Common myeloid progenitor, CD34-positive (primary cell): ENCODE results near the gene ANKRD11.
A peak's percentile ranks its signal among the peaks of the same experiment; 100 is the strongest.

Experiments used
- CTCF ChIA-PET: fragments of 350-600 bp; sonication (Branson Sonifier 250); formaldehyde crosslinking; loops from one replicate; lab custom pipeline; 2021; ENCODE audit warnings: antibody characterized with exemption; lab: Charles Lee
- POLR2A ChIA-PET: fragments of 350-600 bp; sonication (Branson Sonifier 250); formaldehyde crosslinking; loops from one replicate; lab custom pipeline; 2021; ENCODE audit warnings: antibody characterized with exemption; lab: Charles Lee
- DNase-seq, 3 donors: peaks; one replicate each; pipeline versions ENCODE4 v3.0.0 to v3.0.0-alpha.2; 2013
- H3K27ac ChIP-seq, 2 experiments: 1 replicate in 1 of 2; 2 replicates in 1 of 2; pipeline ENCODE4 v1.7.0; 2013; ENCODE audit warnings: inconsistent platforms in 2 of 2, low read length in 2 of 2, mild to moderate bottlenecking in 2 of 2, low read depth in 1 of 2, moderate library complexity in 1 of 2; ENCODE audit not compliant: severe bottlenecking in 2 of 2, insufficient read depth in 1 of 2, poor library complexity in 1 of 2
- H3K27me3 ChIP-seq, 5 experiments: replicated peaks in 2 of 5; 1 replicate in 3 of 5; 2 replicates in 2 of 5; pipeline versions ENCODE4 v1.6.1 to v1.7.0; 2013; ENCODE audit warnings: low read length in 4 of 5, mild to moderate bottlenecking in 2 of 5, moderate library complexity in 2 of 5, inconsistent platforms in 1 of 5; ENCODE audit not compliant: insufficient read depth in 5 of 5, control insufficient read depth in 4 of 5
- H3K36me3 ChIP-seq, 4 experiments: 1 replicate in 2 of 4; 2 replicates in 2 of 4; pipeline versions ENCODE4 v1.6.1 to v1.7.0; 2013; ENCODE audit warnings: low read length in 3 of 4, control low read depth in 1 of 4, mild to moderate bottlenecking in 1 of 4; ENCODE audit not compliant: control insufficient read depth in 4 of 4, insufficient read depth in 4 of 4
- H3K4me1 ChIP-seq, 4 experiments: 1 replicate in 3 of 4; 2 replicates in 1 of 4; pipeline versions ENCODE4 v1.6.1 to v1.7.1; 2013; ENCODE audit warnings: low read length in 3 of 4, mild to moderate bottlenecking in 3 of 4, control low read depth in 1 of 4, inconsistent platforms in 1 of 4, moderate library complexity in 1 of 4; ENCODE audit not compliant: control insufficient read depth in 4 of 4, insufficient read depth in 4 of 4; ENCODE audit errors: control extremely low read depth in 1 of 4
- H3K4me3 ChIP-seq, 7 experiments: 1 replicate in 4 of 7; 2 replicates in 3 of 7; pipeline versions ENCODE4 v1.5.1 to v1.7.0; 2013; ENCODE audit warnings: mild to moderate bottlenecking in 7 of 7, low read length in 6 of 7, moderate library complexity in 6 of 7, inconsistent platforms in 2 of 7, low read depth in 2 of 7, control low read depth in 1 of 7; ENCODE audit not compliant: insufficient read depth in 4 of 7, control insufficient read depth in 1 of 7; ENCODE audit errors: extremely low read depth in 1 of 7
- H3K9me3 ChIP-seq, 5 experiments: 1 replicate in 4 of 5; 2 replicates in 1 of 5; pipeline versions ENCODE4 v1.6.1 to v1.7.1; 2013; ENCODE audit warnings: low read length in 4 of 5, mild to moderate bottlenecking in 2 of 5, inconsistent platforms in 1 of 5, low read depth in 1 of 5, moderate library complexity in 1 of 5; ENCODE audit not compliant: control insufficient read depth in 4 of 5, insufficient read depth in 2 of 5; ENCODE audit errors: control extremely low read depth in 1 of 5
- WGBS: methylation state at CpG from one replicate; pipeline ENCODE4 v1.1.5; 2013; ENCODE audit not compliant: insufficient coverage; 5-methylcytosine and 5-hydroxymethylcytosine counted together

Gene ANKRD11

GRCh38 chr16:89443727-89444084 is 46.7 kb downstream of the ANKRD11 start:
- peaks cover 34 to 91% (median 79%) of the 10 kb centered on the region in 4 experiments for H3K4me1 ChIP-seq
- ChIA-PET CTCF (interaction anchor here (1.4 to 2.7 kb wide), 2 partner anchors 8 to 11 kb away, joined by 4 to 8 read pairs; no protein-coding TSS in a partner anchor), POLR2A (no interaction called here)
- peak in 2 of 3 donors; percentile 27 to 44 for DNase-seq
- peak overlapping the region in 5 of 7 experiments; percentile 5 to 62 (median 24) for H3K4me3 ChIP-seq
- no peaks in the 10 kb centered on the region for H3K9me3 ChIP-seq
- 13% methylated on average over 7 of the region's 8 CpGs for WGBS
- H3K36me3 ChIP-seq: no peaks in the 10 kb centered on the region
- peak overlapping the region in 1 of 2 experiments; percentile 59 for H3K27ac ChIP-seq
- no peaks in the 10 kb centered on the region for H3K27me3 ChIP-seq

- H3K9me3 ChIP-seq: no peaks in the 10 kb centered on the region
- no peak overlapping the region for H3K27ac ChIP-seq
- peak overlapping the region in 2 of 7 experiments; percentile 24 to 62 for H3K4me3 ChIP-seq
- ChIA-PET POLR2A (no interaction called here), CTCF (interaction anchor here (2.7 kb wide), 1 partner anchor 8 kb away, joined by 8 read pairs; no protein-coding TSS in a partner anchor)
- DNase-seq: peak in 2 of 3 donors; percentile 21 to 40
- no peaks in the 10 kb centered on the region for H3K27me3 ChIP-seq
- 81% methylated on average over 11 of the region's 13 CpGs for WGBS
- no peaks in the 10 kb centered on the region for H3K36me3 ChIP-seq
- peaks cover 33 to 89% (median 80%) of the 10 kb centered on the region in 4 experiments for H3K4me1 ChIP-seq
Measured at GRCh38 chr16:89442990-89443726, 47.2 kb downstream of the ANKRD11 start.

DNA sequence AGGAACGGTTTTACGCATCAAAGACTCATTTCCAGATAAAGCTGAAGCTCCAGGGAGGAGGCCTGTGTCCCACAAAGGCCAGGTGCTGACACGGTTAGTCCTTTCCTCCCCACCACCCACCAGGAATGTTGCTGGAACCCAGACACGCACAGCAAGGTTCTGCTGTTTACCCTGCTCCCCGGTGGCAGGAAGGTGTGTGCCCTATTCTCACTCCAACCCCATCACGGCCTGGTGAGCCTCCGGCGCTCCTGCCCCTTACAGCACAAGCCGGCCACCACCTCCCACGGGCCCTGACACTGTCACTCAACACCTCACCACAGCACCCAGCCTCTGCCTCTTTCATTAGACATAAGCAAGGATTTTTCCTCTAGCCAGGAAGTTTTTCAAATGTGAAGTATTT is 47.8 kb downstream of the ANKRD11 start:
- Histone ChIP-seq H3K36me3 (no peaks in the 10 kb centered on the region), H3K27me3 (no peaks in the 10 kb centered on the region), H3K4me1 (peaks cover 31 to 91% (median 80%) of the 10 kb centered on the region in 4 experiments), H3K9me3 (no peaks in the 10 kb centered on the region), H3K27ac (no peak overlapping the region), H3K4me3 (no peak overlapping the region)
- CTCF ChIA-PET: interaction anchor here (0.5 to 2.7 kb wide), 3 partner anchors 7 to 10 kb away, joined by 3 to 8 read pairs (median 4); no protein-coding TSS in a partner anchor
- 81% methylated on average over 7 of the region's 10 CpGs for WGBS
- POLR2A ChIA-PET: interaction anchor here (0.8 kb wide), 1 partner anchor 46 kb away, joined by 3 read pairs; no protein-coding TSS in a partner anchor
- DNase-seq: no peak

DNA sequence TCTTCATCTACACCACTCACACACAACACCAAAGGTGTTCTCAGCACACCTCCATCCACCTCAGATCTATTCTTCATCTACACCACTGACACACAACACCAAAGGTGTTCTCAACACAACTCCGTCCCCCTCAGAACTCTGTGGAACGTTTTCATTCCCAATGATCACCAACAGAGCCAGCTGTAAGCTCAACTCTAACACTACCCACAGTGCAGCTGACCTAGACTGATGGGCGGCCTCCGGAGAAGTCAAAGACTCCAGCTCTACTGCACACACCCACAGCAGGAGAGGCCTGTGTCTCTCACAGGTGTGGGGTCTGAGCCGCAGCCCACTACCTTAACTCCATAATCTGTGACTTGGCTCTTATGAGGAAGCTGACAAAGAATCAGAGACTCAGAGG is 50.7 kb downstream of the ANKRD11 start:
- 91% methylated on average over 5 of the region's 5 CpGs for WGBS
- no peak overlapping the region for H3K27ac ChIP-seq
- H3K27me3 ChIP-seq: no peaks in the 10 kb centered on the region
- H3K4me1 ChIP-seq: peaks cover 40 to 93% (median 76%) of the 10 kb centered on the region in 4 experiments
- ChIA-PET CTCF (no interaction called here), POLR2A (no interaction called here)
- peaks cover 0 to 2% (median 0%) of the 10 kb centered on the region in 4 experiments for H3K36me3 ChIP-seq
- no peak for DNase-seq
- H3K9me3 ChIP-seq: no peaks in the 10 kb centered on the region
- no peak overlapping the region for H3K4me3 ChIP-seq

DNA sequence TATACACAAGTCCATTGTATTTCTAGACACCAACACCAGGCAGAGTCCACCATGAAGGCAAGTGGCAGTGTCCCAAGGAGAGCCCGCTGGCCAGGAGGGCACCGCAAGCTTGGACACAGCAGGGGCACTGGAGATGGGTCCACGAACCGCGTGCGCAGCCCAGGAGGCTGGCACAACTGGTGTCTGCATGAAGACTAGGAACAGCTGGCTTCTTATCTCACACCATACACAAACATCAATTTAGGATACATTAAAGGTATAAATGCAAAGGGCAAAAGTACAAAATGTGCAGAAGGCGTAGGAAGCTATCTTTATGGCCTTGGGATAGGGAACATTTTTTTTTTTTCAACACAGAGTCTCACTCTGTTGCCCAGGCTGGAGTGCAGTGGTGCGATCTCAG is 52.4 kb downstream of the ANKRD11 start:
- Histone ChIP-seq H3K27me3 (no peaks in the 10 kb centered on the region), H3K4me3 (no peak overlapping the region), H3K4me1 (peaks cover 29 to 91% (median 71%) of the 10 kb centered on the region in 4 experiments), H3K9me3 (no peaks in the 10 kb centered on the region), H3K27ac (no peak overlapping the region), H3K36me3 (peaks cover 0 to 4% (median 0%) of the 10 kb centered on the region in 4 experiments)
- 95% methylated on average over 4 of the region's 8 CpGs for WGBS
- ChIA-PET POLR2A (no interaction called here), CTCF (interaction anchor here (0.6 to 1.6 kb wide), 5 partner anchors 11 to 51 kb away, joined by 3 to 5 read pairs (median 3); no protein-coding TSS in a partner anchor)
- DNase-seq: no peak

DNA sequence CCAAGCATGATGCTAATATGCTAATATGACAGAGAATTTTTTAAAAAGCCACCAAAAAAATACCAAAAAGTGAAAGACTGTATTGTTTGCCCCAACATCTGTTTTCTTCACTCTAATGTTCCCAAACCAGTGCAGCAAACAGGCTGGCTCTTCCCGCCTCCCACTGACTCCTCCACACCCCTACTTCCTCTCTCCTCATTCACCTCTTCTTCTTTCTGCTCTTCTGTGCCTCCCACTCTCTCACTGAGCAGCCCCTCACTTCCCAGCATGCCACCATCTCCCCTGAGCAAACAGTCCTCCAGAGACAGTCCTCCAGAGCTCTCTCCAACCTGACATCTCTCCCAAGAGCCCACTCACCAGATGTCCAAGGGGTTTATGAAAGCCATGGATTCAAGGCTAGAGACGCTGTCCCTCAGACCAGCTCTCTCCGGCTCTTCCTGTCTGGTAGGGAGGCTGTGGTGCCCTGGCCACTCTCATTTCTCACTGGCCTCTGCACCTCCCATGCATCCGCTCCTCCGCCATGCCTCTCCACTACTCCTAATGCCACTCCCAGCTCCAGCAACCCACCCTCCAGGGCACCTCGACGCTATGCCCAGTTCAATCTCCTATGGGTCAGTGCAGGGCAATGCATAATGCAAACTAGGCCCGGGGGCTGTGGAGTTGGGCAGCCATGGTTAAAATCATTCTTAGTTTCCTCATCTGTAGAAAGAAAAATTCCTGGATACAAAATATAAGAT is 52.9 kb downstream of the ANKRD11 start:
- ChIA-PET POLR2A (no interaction called here), CTCF (interaction anchor here (0.6 to 1.6 kb wide), 6 partner anchors 11 to 52 kb away, joined by 3 to 5 read pairs (median 3); no protein-coding TSS in a partner anchor)
- peaks cover 25 to 90% (median 70%) of the 10 kb centered on the region in 4 experiments for H3K4me1 ChIP-seq

More for the DNA sequence above, 52.9 kb downstream of the ANKRD11 start:
- no peak for DNase-seq
- WGBS: 77% methylated on average over 3 of the region's 8 CpGs
- Histone ChIP-seq H3K9me3 (no peaks in the 10 kb centered on the region), H3K36me3 (peaks cover 0 to 4% (median 0%) of the 10 kb centered on the region in 4 experiments), H3K27me3 (no peaks in the 10 kb centered on the region), H3K4me3 (no peak overlapping the region), H3K27ac (no peak overlapping the region)
